GM12878 (cell line): ENCODE results near the gene SCN4A. TPM values are rescaled to one million over a fixed set of nuclear protein-coding genes. Genes with fewer than 3 reads are reported as not detected.
A peak's percentile ranks its signal among the peaks of the same experiment; 100 is the strongest.

Source experiments
- ATF2 ChIP-seq: IDR thresholded peaks from 2 replicates; pipeline ENCODE4 v1.6.1; 2012; ENCODE audit warnings: low read length, inconsistent platforms
- CREM ChIP-seq: IDR thresholded peaks from 2 replicates; pipeline ENCODE4 v1.6.1; 2014; ENCODE audit warnings: antibody characterized with exemption, low read depth
- E2F4 ChIP-seq: IDR thresholded peaks from 2 replicates; pipeline ENCODE4 v1.6.1; 2012; ENCODE audit warnings: low read depth, low read length, improper control_type of control experiment
- IKZF2 ChIP-seq, 2 experiments: fragments of 450-650 bp; IDR thresholded peaks; 2 replicates each; pipeline ENCODE4 v1.6.1; 2017; ENCODE audit warnings: mild to moderate bottlenecking in 2 of 2, moderate library complexity in 2 of 2
- KDM1A ChIP-seq: fragments of 200-600 bp; sonication (generic); IDR thresholded peaks from 2 replicates; pipeline ENCODE4 v1.6.1; 2016; ENCODE audit warnings: borderline replicate concordance
- LARP7 ChIP-seq: fragments of 450-650 bp; IDR thresholded peaks from 2 replicates; pipeline ENCODE4 v1.6.1; 2017; ENCODE audit warnings: mild to moderate bottlenecking
- MEF2A ChIP-seq: IDR thresholded peaks from 2 replicates; pipeline ENCODE4 v1.6.1; 2011; ENCODE audit warnings: low read depth, mild to moderate bottlenecking, low read length, moderate library complexity; ENCODE audit not compliant: insufficient read depth
- MTA2 ChIP-seq: fragments of 450-650 bp; IDR thresholded peaks from 2 replicates; pipeline ENCODE4 v1.6.1; 2016; ENCODE audit warnings: low read depth, mild to moderate bottlenecking, moderate library complexity
- NKRF ChIP-seq: fragments of 450-650 bp; conservative IDR thresholded peaks from 2 replicates; pipeline ENCODE4 v1.6.1; 2017; ENCODE audit warnings: mild to moderate bottlenecking, moderate library complexity
- PML ChIP-seq: IDR thresholded peaks from 2 replicates; pipeline ENCODE4 v1.6.1; 2012; ENCODE audit warnings: low read length, inconsistent platforms
- POLR2AphosphoS2 ChIP-seq: IDR thresholded peaks from 2 replicates; pipeline ENCODE4 v1.6.1; 2011; ENCODE audit warnings: low read depth, mild to moderate bottlenecking, low read length, improper control_type of control experiment, moderate library complexity
- RFX5 ChIP-seq: IDR thresholded peaks from 2 replicates; pipeline ENCODE4 v1.6.1; 2011; ENCODE audit warnings: low read depth, low read length, improper control_type of control experiment
- SKIL ChIP-seq: fragments of 450-650 bp; IDR thresholded peaks from 2 replicates; pipeline ENCODE4 v1.6.1; 2017; ENCODE audit warnings: mild to moderate bottlenecking, low read depth, inconsistent platforms; ENCODE audit not compliant: poor library complexity, severe bottlenecking
- TBL1XR1 ChIP-seq: IDR thresholded peaks from 2 replicates; pipeline ENCODE4 v1.6.1; 2012; ENCODE audit warnings: low read depth, low read length, improper control_type of control experiment
- TCF3 ChIP-seq: IDR thresholded peaks from 2 replicates; pipeline ENCODE4 v1.6.1; 2012; ENCODE audit warnings: low read depth, mild to moderate bottlenecking, low read length, borderline replicate concordance; ENCODE audit not compliant: insufficient read depth
- USF2 ChIP-seq: IDR thresholded peaks from 2 replicates; pipeline ENCODE4 v1.6.1; 2011; ENCODE audit warnings: low read depth, low read length, improper control_type of control experiment, borderline replicate concordance
- ZBTB40 ChIP-seq: fragments of 450-650 bp; IDR thresholded peaks from 2 replicates; pipeline ENCODE4 v1.6.1; 2016; ENCODE audit warnings: mild to moderate bottlenecking, moderate library complexity, borderline replicate concordance
- polyA plus RNA-seq, 11 experiments: library from polyadenylated mRNA; depleted of rRNA in 4 of 11; unstranded in 6 of 11; stranded (reverse) in 5 of 11; fragments of >200 nt; fragmentation: Nextera tagmentation in 4 of 11; fragmentation: Illumina TruSeq in 1 of 11; extraction: Ambion mirVana in 4 of 11; extraction: Trizol in 1 of 11; gene quantifications; 1 replicate in 1 of 11; 2 replicates in 10 of 11; pipeline versions ENCODE4 v1.2.1 to v1.2.3, GENCODE V29; 2011 to 2016; ENCODE audit warnings: inconsistent platforms in 2 of 11, missing spikeins in 2 of 11, low read depth in 1 of 11
- total RNA-seq, 4 experiments: library from RNA; depleted of rRNA in 3 of 4; stranded (reverse); fragments of >200 nt in 3 of 4; fragmentation: Illumina TruSeq in 1 of 4; extraction: Trizol in 1 of 4; gene quantifications; 2 replicates each; pipeline versions ENCODE4 v1.2.1 to v1.2.3, GENCODE V29; 2013 to 2021

The SCN4A gene
- total and polyA plus RNA-seq, 10 of the 15 experiments (the other 5 are each of a cell fraction or from before 2014, with no cell fraction given), result under 0.01 to 0.15 (median 0.07) TPM; not detected in 4

- no peak for TF ChIP-seq USF2
- no peak for TF ChIP-seq RFX5
- no peak for TF ChIP-seq PML
- no peak for TF ChIP-seq MTA2
- no peak for TF ChIP-seq MEF2A
- no peak for TF ChIP-seq E2F4
- TF ChIP-seq ZBTB40, result no peak
- TF ChIP-seq POLR2AphosphoS2, result no peak
- no peak for TF ChIP-seq IKZF2 (IDR thresholded peaks at IDR 0.05)
- TF ChIP-seq CREM, result no peak
- peak; percentile 69 for TF ChIP-seq NKRF
- TF ChIP-seq LARP7, result peak; percentile 61; the same call in 1 of the 2 replicates
- no peak for TF ChIP-seq KDM1A
- TF ChIP-seq SKIL, result no peak
- no peak for TF ChIP-seq TCF3
- no peak for TF ChIP-seq TBL1XR1
- no peak for TF ChIP-seq ATF2
Measured at GRCh38 chr17:63998050-63998720, 25.5 kb upstream of the SCN4A start, which contains the start of gene PRR29 (continued).
